NCI-H2227 (cell line): Measurements from ENCODE around the gene SCTR.

ENCODE experiments used
- DNase-seq: peaks from one replicate; lab custom pipeline; 2025; ENCODE audit not compliant: unreplicated experiment; lab: John Stamatoyannopoulos, UW

Gene SCTR

DNA sequence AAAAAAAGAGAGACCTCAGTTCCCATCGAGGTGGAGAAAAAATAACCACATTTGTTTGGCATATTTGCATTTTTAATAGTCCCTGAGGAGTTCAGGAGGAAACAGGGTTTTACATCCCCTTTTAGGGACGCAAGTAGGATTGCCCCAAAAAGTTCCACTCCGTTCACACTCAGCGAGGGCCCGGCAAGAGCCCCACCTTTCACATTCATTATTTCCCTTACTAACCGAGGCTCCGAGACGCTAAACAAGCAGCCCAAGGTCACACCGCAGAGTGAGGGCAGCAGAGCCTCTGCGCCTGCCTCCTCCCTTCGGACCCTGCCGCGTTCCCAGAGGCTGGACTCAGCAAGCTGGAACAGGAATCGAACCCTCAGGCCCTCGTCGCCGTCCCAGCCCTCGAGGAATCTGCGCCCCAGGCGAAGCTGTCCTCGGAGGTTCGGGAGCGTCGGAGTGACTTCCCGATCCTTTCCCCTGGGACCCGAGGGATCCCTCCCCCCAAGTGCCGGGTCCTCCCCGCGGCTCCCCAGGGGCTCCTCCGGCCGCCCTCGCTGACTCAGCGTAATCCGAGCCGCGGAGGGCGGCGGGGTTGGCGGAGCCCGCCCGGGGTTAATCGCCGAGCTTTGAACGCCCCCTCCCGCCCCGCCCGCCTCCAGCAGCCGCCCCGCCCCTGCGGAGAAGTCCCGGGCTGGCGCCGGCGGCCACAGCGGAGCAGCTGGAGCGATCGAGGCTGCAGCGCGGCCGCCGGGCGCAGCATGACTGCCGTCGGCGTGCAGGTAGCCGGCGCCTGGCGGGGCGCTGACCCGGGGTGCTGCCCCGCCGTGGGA, 92.9 kb downstream of the SCTR start, which contains the start of gene TMEM37:
TMEM37 (plus strand) TSS at position 700 of the 821 bp plus-strand sequence; CDS start at position 750, 50 bp downstream.
- DNase-seq: peak; percentile 70

DNA sequence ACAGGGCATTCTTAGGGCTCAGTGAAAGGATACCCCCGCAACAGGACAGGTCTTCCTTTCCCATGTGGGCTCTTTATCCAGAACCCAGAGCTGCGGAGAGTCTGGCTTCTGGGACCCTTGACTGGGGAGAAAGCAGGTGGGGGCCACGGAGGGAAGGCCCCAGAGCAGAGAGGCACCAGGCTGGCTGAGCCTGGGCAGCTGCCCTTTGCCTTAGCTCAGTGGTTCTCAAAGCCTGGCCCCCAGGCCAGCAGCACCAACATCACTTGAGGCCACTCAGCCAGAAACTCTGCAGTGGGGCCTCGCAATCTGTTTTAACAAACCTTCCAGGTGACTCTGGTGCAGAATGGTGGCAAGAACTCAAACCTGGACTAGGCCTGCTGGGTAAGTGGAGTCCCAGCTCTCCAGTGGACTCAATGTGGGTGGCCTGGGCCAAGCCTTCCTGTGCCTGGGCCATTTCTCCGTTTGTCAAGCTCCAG, 94.2 kb downstream of the SCTR start:
- no peak for DNase-seq

DNA sequence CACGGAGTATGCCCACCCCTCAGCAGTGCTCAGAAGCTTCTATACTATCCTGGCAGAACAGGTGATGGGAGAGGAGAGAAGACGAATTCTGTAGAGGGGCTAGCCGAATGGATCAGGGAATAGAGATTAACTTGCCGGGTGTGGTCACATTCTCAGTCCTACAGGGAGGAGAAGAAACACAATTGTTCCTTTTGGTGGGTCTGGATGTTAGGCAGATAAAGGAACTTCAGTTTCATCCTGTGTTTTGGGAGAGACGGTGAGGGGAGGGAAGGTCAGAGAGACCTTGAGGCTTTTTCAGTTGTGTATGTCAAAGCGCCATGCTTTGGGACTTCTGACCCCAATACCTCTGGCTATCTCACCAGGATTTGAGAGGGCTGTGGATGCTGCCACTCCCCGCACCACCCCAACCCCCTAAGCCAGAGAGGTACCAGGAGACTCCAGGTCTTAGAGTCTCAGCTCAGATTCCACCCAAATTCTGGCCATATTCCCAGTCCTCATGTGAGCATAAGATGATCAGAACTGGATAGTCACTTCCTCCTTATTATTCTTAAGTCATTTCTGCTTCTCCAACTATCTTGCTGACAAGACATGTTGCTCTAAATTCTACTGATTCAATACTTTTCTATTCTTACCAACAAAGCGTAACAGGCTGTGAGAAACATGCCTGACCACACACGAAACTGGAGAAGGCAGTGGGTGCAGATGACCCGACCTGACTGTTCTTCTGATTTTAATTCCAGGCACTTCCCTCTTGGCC, 94.9 kb downstream of the SCTR start:
- no peak for DNase-seq

DNA sequence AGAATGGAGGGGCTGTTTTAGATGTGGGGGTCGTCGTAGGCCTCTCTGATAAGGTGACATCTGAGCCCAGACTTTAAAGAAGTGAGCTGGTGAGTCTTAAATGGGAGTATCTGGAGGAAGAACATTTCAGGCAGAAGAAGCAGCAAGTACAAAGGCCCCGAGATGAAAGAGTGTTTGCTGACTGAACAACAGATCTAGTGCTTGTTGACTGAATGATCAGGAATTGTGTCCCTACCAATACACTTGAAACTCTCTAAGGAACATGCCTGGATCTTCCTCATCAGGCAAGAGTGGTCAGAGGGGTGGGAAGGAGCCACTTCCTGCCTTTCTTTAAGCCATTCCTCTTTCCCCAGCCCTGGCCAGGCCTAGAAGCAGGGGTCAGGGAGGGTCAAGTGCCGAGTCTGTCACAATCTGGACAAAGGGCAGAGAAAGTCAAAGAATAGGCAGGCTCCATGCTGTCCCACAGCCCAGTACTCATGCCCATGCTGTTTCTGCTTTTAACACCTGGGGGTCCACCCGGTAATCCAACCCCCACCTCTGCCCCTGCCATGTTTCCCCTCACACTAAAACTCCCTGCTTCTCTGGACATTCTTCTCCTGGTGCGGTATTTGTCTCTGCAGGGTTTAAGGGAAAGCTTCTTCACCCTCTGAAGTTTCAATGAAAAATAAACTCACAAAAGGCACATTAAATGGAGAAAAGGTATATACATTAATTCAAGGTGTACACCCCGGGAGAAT, 95.6 kb downstream of the SCTR start:
- no peak for DNase-seq

DNA sequence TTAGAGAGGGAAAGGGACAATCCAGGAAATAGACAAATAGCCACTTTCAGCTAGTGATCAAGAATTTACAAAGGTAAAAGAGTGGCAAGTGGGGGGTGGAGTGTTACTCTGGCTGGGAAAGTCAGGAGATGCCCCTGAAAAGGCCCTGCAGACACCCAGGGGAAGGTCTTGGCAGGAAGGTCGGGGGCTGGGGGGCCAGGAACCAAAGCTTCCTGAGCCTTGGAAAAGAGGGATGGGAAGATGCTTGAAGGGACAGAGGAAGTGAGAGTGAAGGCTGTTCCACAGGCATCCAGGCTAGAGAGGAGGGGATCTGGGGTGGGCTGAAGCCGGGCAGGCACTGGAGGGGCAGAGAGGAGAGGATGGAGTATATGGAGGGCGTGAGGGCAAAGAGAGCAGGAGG, 96.5 kb downstream of the SCTR start:
- no peak for DNase-seq

DNA sequence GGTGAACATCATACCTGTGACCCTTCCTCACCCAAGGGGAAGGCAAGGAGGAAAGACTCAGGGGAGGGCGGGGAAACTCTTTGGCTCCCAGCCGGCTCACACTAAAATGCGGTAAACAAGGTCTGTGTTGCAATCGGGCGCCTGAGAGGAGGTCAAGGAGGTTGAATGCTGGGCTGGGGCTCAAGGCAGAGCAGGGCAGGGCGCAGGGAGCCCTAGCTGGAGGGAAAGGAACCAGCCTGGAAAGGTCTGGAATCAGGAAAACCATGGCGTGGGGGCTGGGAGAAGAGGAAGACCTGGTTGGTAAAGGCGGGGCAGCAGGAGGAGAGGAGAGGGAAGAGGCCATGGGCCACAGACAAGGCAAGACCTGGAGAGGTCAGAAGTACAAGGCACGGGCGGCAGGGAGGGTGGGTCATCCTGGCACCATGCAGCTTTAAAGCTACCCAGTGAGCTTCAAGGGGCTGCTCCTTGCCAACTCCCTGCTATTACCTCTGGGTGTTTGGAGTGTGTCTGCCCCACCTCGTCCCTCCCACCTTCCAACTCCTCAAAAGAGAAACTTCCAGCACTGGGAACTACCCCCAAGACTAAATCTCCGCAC, 97.4 kb downstream of the SCTR start:
- DNase-seq: no peak

DNA sequence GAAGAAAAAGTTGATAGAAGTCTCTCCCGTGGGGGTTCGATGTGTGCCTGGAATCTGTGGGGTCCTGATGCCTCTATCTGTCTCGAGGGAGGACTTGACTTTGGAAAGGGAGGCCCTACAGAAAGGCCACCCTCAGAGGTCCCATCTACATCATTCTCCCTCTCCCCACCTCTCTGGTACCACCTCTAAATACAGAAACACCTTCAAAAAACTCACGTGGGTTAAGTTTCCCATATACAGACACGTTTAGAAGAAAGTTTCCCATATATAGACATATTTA, 97.9 kb downstream of the SCTR start:
- no peak for DNase-seq

DNA sequence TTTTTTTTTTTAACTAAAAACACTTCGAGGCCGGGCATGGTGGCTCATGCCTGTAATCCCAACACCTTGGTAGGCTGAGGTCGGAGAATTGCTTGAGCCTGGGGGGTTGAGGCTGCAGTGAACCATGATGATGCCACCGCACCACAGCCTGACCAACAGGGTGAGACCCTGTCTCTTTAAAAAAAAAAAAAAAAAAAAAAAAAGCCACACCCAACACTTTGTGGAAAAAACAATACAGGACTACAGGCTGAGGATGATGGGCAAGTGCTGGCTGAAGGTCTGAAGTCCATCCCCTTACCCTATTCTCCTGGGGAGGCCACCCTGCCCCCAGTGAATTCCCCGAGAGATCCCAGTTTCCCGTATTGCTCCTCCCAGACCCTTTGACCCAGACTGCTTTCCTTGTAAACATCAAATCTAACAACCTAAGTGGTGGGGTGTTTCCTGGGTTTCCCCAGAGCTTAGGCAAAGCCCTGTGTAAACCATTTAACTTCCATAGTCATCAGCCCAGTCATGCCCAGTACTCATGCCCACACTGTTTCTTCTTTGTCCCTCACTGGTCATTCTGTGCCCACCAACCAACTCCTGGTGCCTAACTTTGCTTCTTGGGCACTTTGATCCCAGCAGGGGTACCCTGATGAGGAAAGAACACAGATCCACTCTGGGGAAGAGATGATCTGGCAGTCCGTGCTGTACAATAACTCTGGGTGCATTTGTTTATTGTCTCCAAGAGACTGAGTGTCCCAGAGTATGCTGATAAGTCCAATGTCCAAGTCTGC, 98.5 kb downstream of the SCTR start:
- DNase-seq: no peak

DNA sequence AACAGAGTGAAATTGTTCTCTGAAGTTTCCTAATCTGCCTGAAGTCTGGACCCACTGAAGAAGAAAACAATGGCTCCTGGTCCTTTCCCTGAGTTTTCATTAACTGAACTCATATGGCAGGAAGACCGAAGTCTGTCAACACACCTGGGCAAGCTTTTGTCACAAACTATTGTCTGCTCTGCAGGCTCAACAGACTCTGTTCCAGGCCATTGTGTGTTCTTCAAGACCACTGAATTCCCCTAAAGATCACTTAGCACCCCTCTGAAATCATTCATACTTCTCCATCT, 99.2 kb downstream of the SCTR start:
- no peak for DNase-seq

DNA sequence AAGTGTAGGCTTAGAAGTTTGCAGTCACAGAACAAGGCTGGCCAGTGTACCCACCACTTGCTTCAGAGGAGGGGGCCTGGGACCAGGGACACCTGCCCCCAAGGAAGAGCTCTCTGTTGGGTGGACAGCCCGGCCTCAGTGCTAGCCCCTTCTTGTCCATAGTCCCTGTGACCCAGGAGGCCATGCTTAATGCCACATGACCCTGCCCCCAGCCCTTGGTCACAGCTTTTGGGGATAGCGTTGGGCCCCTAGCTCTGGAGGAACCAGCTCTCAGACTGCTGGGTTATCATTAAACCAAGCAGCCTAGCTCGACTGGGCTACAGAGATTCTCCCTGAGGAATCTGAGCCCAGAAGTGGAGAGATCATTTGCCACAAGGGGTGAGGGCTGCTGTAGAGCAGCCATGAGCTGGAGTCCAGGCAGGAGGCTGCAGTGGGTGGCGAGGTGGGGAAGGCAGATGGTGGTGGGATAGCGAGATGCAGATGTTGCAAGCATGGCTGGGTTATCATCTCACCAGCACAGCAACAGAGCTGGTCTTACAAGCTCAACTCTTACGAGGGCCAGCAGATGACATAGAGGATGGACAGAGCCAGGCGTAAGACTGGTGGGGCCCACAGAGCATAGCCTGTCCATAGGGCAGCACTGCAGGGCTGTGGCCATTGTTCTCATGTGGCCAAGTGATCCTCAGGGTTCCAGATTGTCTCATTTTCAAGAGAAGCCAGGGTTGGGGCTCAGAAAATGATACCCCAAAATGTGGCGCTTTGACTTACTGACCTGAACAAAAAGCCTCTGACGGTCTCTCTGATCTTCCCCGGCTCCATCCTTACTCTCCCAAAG, 99.8 kb downstream of the SCTR start:
- DNase-seq: no peak

DNA sequence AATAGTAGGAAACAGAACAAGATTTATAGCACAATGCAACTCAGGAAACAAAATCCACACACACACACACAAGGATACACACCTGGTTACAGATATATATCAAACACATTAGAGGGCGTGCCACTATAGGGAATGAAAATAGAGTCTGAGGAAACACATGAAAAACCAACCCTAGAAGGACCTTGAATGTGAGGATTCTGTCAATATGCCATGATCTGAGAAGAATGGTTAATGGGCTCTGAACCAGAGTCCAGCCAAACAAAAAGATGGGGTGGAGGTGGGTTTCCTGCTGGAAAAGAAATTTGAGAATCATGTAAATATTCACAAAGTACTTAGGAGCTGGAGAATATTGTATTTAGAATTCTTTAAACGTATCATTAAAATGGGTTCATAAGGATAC, 100.5 kb downstream of the SCTR start:
- no peak for DNase-seq

DNA sequence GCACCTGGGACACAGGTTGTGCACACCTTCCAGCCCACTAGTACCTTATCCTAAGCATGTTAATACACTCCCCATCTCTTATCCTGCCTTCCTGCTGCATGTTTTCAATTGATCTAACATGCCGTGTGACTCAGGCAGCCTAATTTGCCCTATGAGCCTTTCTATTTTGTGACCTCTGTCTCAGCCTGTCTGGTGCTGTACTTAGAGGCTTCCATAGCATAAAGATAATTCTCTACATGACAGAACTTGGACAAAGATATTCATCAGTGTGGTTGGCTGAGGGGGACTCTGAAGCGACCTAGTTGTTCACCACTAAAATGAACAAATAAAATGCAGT, 101.2 kb downstream of the SCTR start:
- no peak for DNase-seq

DNA sequence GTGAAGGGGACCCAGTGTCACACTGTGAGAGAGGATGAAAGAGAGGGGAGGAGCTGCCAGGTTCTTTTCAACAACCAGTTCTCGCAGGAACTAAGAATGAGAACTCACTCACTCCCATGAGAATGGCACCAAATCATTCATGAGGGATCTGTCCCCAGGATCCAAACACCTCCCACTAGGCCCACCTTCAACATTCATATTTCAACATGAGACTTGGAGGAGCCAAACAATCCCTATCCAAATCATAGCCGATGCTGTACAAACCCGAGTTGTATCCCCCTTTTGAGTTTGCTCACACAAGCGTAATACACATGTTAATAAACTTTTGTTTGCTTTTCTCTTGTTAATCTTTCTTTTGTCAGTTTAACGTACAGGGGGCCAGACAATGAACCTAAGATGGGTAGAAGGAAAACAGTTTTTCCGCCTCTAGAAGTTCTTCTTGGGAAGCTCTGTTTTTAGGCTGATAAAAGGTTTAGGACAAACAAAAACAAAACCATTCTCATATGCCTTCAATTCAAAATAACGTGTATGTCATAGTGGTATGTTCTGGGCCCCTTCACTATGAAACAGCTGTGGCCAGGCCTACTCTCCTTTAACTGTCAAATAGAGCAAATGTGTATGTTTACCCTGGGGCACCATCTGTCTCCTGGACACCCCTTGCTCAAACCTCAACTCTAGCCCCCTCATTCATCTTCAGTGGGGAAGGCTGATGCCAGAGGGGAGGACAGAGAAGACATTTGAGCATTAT, 101.7 kb downstream of the SCTR start:
- no peak for DNase-seq

DNA sequence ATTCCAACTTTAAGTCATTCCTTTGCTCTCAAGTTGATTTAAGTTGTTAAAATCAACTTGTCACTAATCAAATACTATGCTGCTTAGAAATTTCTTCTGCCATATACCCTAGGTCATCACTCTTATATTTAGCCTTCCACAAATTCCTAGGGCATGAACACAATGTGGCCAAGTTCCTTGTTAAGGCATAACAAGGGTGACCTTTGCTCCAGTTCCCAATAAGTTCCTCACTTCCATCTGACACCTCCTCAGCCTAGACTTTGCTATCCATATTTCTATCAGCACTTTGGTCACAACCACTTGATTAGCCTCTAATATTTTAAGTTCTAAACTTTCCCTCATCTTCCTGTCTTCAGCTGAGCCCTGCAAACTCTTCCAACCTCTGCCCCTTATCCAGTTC, 102.5 kb downstream of the SCTR start:
- DNase-seq: no peak

DNA sequence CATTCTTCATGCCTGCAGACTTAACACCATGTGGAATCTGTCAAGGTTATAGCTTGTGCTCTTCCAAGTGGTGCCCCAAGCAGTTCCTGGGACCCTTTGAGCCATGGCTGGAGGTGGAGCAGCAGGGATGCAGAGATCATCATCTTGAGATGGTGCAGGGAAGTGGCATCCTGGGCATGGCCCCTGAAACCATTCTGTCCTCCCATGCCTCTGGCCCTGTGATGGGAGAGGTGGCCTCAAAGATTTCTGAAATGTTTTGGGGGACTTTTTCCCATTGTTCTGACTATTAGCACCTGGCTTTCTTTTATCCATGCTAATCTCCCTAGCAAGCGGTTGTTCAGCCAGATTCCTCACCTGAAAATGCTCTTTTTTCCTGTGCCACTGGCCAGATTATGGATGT, 103.0 kb downstream of the SCTR start:
- no peak for DNase-seq

DNA sequence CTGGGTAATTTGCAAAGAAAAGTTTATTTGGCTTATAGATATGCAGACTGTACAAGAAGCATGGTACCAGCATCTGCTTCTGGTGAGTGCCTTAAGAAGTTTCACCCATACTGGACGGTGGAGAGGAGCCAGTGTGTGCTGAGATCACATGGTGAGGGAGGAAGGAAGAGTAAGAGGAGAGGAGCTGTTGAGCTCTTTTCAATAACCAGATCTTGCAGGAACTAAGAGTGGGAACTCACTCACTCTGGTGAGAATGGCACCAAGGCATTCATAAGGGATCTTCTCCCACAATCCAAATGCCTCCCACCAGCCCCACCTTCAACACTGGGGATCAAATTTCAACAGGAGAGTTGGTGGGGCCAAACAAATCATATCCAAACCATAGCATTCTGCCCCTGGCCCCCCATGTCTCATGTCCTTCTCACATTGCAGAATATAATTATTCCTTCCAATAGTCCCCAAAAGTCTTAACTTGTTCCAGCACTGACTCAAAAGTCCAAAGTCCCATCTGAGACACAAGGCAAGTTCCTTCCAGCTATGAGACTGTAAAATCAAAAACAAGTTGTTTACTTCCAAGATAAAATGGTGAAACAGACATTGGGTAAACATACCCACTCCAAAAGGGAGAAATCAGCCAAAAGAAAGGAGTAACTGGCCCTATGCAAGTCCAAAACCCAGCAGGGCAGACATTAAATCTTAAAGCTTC, 104.3 kb downstream of the SCTR start:
- no peak for DNase-seq

DNA sequence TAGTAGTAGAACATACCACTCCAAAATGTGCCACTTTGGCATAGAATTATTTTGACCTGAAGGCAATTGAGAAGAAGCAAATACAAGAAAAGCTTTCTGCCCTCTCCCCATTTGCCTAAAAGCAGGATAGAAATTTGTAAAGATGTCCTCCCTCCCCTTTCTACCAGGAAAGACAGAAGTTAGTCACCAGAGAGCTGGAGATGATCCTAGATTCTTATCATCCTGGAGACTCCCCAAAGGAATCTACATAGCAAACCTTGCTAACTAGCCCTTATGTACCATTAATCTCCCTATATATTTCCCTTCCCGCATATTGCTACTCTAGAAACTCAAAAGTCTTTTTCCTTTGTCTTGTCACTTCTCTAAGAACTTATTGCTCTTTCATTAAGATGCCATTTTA, 105.2 kb downstream of the SCTR start:
- DNase-seq: no peak

DNA sequence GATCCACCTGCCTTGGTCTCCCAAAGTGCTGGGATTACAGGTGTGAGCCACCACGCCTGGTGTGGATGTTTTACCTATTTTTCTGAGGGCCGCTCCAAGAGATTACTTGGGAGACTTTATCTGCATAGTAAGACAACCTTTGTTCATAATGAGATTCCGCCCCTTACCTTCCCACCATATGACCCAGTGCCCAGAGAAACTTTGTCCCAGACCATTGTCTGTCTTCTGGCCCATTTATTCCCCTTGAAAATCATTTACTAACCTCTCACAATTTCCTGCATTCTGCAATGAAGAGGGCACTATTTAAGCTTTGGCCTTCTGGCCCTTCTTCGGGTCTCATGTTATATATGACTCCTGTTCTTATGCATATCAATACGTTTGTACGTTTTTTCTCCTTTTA, 106.4 kb downstream of the SCTR start:
- DNase-seq: no peak
